ENCODE measurements around the gene LBP.

LBP gene

DNA sequence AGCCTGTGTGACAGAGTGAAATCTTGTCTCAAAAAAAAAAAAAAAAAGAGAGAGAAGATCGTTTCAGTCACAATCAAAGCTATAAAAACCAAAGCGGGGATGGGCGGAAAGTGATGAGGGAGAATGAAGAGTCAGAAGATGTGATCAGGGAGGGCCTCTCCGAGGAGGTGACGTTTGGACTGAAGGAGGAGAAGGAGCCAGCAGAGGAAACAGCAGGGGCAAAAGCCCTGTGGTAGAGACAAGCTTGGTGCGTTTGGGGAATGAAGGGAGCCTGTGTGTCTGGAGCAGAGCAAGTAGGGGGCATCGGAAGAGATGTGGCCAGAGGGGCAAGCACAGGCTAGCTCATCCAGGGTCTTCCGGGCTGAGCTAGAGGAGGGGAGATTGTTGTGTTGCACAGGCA is 14.5 kb upstream of the LBP start:
- Histone ChIP-seq H3K9me2 (replicated peaks; ENCODE audit: insufficient read depth, low read length) (no peaks in the 10 kb centered on the region), H3K9me3 (ENCODE audit: insufficient read depth, low read length) (no peaks in the 10 kb centered on the region), H2AFZ (ENCODE audit: low read depth, low read length, severe bottlenecking) (no peak overlapping the region), H4K20me1 (ENCODE audit: low read depth, low read length) (no peaks in the 10 kb centered on the region), H3K79me2 (ENCODE audit: insufficient read depth, low read length) (no peaks in the 10 kb centered on the region), H3K27me3 (ENCODE audit: low read length) (no peaks in the 10 kb centered on the region), H3K36me3 (ENCODE audit: low read length) (no peaks in the 10 kb centered on the region), H3K27ac (ENCODE audit: low read depth, low read length) (no peak overlapping the region), H3K4me2 (ENCODE audit: low read depth, low read length, poor library complexity, severe bottlenecking) (no peak overlapping the region), H3F3A (ENCODE audit: insufficient read depth) (no peaks in the 10 kb centered on the region), H3K9ac (ENCODE audit: low read length) (no peak overlapping the region), H3K4me3 (ENCODE audit: insufficient read depth, low read length, poor library complexity, severe bottlenecking) (no peak overlapping the region)
- TF ChIP-seq EZH2phosphoT487 (conservative IDR thresholded peaks at IDR 0.05; ENCODE audit: low read length) = no peak
- TF ChIP-seq, protein P1, sequence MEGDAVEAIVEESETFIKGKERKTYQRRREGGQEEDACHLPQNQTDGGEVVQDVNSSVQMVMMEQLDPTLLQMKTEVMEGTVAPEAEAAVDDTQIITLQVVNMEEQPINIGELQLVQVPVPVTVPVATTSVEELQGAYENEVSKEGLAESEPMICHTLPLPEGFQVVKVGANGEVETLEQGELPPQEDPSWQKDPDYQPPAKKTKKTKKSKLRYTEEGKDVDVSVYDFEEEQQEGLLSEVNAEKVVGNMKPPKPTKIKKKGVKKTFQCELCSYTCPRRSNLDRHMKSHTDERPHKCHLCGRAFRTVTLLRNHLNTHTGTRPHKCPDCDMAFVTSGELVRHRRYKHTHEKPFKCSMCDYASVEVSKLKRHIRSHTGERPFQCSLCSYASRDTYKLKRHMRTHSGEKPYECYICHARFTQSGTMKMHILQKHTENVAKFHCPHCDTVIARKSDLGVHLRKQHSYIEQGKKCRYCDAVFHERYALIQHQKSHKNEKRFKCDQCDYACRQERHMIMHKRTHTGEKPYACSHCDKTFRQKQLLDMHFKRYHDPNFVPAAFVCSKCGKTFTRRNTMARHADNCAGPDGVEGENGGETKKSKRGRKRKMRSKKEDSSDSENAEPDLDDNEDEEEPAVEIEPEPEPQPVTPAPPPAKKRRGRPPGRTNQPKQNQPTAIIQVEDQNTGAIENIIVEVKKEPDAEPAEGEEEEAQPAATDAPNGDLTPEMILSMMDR (IDR thresholded peaks at IDR 0.05; ENCODE audit: insufficient read depth, low read length, poor library complexity, severe bottlenecking) = no peak

DNA sequence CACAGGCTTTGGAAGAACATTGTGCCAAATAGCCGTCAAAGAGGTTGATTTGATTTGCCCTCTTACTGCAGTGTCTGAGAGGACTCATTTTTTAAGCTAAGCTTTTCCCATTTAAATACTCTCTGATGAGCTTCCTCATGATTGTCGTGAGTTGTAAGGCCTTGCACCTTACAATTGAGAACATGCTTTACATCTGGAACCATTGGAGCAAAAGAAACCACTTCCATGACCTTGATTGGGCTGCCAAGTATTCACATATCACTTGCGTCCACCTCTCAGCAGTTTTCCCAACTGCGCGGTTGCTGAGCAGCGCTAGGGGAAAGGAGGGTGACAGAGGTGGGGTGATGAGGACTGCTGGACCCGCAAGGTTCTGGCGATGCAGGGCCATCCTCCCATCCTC is 12.3 kb upstream of the LBP start:
- Histone ChIP-seq H3K27ac (ENCODE audit: low read depth, low read length) (no peak overlapping the region), H3K9ac (ENCODE audit: low read length) (no peak overlapping the region)

DNA sequence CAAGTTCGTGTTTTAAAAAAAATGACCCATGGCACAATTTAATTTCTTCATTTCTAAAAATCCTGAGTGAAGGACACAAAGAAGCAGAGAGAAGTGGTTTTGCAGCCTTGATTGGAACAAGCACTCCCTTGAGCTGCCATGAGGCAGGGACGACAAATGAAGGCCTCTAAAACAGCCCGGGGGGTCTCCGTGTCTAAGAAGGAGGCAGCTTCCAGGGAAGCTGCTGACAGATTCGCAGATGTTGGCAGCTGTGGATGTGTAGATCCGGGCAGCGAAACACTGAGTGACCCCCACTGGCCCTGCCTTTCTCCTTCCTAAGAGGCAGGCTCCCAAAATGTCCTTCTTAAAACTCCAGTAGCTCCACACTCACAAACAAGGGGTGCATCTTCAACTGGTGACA is 9.6 kb upstream of the LBP start:
- H3F3A ChIP-seq (ENCODE audit: insufficient read depth) = no peaks in the 10 kb centered on the region
- no peaks in the 10 kb centered on the region for H3K9me2 ChIP-seq (replicated peaks; ENCODE audit: insufficient read depth, low read length)
- no peak overlapping the region for H3K4me2 ChIP-seq (ENCODE audit: low read depth, low read length, poor library complexity, severe bottlenecking)
- no peak for TF ChIP-seq EZH2phosphoT487 (conservative IDR thresholded peaks at IDR 0.05; ENCODE audit: low read length)
- TF ChIP-seq, protein P1 (IDR thresholded peaks at IDR 0.05; ENCODE audit: insufficient read depth, low read length, poor library complexity, severe bottlenecking) = no peak
- no peak overlapping the region for H3K9ac ChIP-seq (ENCODE audit: low read length)
- no peak overlapping the region for H2AFZ ChIP-seq (ENCODE audit: low read depth, low read length, severe bottlenecking)
- no peak overlapping the region for H3K4me3 ChIP-seq (ENCODE audit: insufficient read depth, low read length, poor library complexity, severe bottlenecking)
- H4K20me1 ChIP-seq (ENCODE audit: low read depth, low read length) = no peaks in the 10 kb centered on the region
- H3K27me3 ChIP-seq (ENCODE audit: low read length) = no peaks in the 10 kb centered on the region
- H3K79me2 ChIP-seq (ENCODE audit: insufficient read depth, low read length) = no peaks in the 10 kb centered on the region
- no peaks in the 10 kb centered on the region for H3K36me3 ChIP-seq (ENCODE audit: low read length)
- H3K9me3 ChIP-seq (ENCODE audit: insufficient read depth, low read length) = peaks cover 10% of the 10 kb centered on the region; the same call in 1 of the 2 replicates
- no peak overlapping the region for H3K27ac ChIP-seq (ENCODE audit: low read depth, low read length)

More for the DNA sequence above, 12.3 kb upstream of the LBP start:
- TF ChIP-seq EZH2phosphoT487 (conservative IDR thresholded peaks at IDR 0.05; ENCODE audit: low read length) = no peak
- TF ChIP-seq, protein P1 (IDR thresholded peaks at IDR 0.05; ENCODE audit: insufficient read depth, low read length, poor library complexity, severe bottlenecking) = no peak
- H3K36me3 ChIP-seq (ENCODE audit: low read length) = no peaks in the 10 kb centered on the region
- no peak overlapping the region for H3K4me2 ChIP-seq (ENCODE audit: low read depth, low read length, poor library complexity, severe bottlenecking)
- H3K4me3 ChIP-seq (ENCODE audit: insufficient read depth, low read length, poor library complexity, severe bottlenecking) = no peak overlapping the region
- H4K20me1 ChIP-seq (ENCODE audit: low read depth, low read length) = no peaks in the 10 kb centered on the region
- H3K27me3 ChIP-seq (ENCODE audit: low read length) = no peaks in the 10 kb centered on the region
- no peaks in the 10 kb centered on the region for H3K9me2 ChIP-seq (replicated peaks; ENCODE audit: insufficient read depth, low read length)
- H2AFZ ChIP-seq (ENCODE audit: low read depth, low read length, severe bottlenecking) = no peak overlapping the region
- H3K79me2 ChIP-seq (ENCODE audit: insufficient read depth, low read length) = no peaks in the 10 kb centered on the region
- H3K9me3 ChIP-seq (ENCODE audit: insufficient read depth, low read length) = peaks cover 8% of the 10 kb centered on the region; the same call in 1 of the 2 replicates
- no peaks in the 10 kb centered on the region for H3F3A ChIP-seq (ENCODE audit: insufficient read depth)
